CD4-positive, alpha-beta T cell treated with Interleukin-17A for 1 hour (primary cell): ENCODE results near the gene GARIN3.

ENCODE experiments used
- DNase-seq: peaks from one replicate; pipeline ENCODE4 v3.0.0-alpha.2; 2020

GARIN3 gene

DNA sequence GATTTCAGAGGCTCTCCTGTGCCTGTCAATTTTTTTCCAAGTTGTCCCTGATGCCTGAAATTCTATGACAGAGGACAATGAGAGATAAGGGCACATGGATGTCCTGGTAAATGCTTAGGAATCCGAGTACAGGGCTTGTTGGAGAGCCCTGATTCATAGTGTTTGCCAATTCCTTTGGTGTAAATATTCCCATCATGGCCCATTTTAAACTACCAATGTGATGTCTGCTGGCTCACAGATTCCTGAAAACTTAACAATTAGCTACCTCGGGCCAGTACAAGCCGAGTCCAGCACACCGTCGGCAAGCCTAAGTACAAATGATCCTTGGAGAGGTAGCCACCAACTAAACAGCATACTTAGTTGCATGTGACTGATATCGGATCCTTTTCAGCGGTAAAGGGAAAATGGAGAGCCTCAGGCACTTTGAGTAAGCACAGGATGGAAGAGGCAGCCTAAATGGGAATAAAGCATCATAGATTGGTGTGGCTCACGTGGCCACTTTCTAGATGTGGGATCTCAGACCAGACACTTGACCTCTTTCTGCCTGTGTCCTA, 18.1 kb upstream of the GARIN3 start:
- DNase-seq: no peak

DNA sequence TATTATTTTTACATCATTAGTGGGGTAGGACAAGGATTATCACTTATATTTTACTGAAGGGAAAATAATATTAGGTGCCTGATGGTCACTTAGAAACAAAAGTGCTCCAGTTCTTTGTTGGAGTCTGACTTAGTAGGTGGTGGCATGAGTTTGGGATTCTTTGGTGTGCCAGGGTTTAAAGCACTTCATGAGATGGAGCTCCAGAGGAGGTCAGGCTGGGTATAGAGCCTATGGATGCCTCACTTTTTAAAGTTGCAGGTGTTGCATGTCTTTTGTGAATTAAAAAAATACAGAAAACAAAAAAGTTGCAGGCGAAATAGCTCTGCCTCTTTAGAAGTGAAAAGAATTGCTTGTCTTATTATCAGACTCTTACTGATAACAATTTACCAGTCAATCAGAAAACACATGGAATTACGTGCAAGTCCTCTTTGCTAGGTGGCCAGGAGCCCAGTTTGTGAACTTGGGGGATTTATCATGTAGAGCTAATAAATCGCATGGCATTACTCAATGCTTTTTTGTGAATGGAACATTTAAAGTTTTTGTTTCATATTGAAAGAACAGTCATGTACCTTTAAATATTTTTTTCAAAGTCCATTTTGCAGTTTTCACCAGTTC, 16.2 kb upstream of the GARIN3 start:
- DNase-seq: peak; percentile 24

DNA sequence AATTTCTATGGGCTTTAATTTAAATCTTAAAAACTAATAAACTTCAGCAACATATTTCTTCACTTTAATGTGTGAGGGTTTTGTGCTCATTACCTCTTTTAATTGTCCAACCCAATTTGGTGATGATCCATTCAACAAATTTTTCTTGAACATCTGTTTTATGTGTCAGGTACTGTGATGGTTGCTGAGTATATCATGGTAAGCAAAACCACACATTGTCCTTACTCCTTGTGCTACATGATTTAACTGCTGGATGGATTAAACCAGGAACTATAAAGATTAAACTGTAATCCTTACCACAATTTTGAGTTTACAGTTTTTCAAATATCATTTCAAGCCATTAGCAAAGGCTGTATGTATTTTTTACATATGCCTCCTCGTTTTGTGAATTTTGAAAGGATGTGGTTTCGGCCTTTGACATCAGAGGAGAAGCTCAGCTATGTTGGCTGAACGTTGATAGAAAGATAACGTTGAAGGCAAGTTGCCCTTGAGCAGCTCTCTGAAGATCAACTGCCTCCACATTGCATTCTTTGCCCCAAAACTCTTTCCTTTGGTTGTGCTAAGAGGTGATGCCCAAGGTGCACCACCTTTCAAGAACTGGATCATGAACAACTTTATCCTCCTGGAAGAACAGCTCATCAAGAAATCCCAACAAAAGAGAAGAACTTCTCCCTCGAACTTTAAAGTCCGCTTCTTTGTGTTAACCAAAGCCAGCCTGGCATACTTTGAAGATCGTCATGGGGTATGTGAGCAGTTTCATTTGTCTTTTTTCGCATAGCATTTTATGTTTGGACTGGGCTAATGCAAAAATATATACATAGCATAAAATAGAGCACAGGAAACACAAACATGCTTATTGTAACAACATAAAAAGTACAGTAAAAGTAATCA, 14.6 kb upstream of the GARIN3 start, which contains the start of gene ITK:
TSS of gene ITK (plus strand) at position 467 of the 891 bp plus-strand sequence. CDS start at position 605, 138 bp downstream.
- DNase-seq: peak; percentile 85

DNA sequence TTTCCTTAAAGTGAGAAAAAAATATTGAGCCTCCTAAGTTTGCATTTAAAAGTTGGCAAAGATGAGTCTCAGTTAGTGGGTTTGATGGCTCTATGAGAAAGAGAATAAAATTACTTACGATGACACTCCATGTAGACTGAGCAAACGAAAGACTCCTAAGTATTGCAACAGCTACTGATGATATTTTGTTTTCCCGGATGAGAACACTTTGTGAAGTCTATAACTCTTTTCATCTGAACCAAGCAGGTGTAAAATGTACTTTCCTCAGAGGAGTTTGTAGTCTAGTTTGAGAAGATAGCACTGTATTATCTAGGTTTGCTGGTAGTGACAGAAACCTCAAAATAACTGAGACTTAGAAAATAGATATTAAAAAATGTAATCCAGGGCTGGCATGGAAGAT, 12.9 kb upstream of the GARIN3 start:
- no peak for DNase-seq

DNA sequence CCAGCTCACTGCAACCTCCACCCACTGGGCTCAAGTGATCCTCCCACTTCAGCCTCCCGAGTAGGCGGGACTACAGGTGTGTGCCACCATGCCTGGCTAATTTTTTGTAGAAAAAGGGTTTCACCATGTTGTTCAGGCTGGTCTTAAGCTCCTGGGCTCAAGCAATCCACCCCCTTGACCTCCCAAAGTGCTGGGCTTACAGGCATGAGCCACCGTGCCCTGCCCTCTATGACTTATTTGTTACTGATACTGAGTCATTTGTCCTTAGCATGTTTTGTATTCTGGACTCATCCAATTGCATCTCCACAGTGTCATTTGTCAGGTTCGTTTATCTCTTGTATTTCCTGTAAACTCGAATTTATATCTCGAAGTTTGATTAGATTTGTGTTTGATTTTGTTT, 11.9 kb upstream of the GARIN3 start:
- DNase-seq: no peak

DNA sequence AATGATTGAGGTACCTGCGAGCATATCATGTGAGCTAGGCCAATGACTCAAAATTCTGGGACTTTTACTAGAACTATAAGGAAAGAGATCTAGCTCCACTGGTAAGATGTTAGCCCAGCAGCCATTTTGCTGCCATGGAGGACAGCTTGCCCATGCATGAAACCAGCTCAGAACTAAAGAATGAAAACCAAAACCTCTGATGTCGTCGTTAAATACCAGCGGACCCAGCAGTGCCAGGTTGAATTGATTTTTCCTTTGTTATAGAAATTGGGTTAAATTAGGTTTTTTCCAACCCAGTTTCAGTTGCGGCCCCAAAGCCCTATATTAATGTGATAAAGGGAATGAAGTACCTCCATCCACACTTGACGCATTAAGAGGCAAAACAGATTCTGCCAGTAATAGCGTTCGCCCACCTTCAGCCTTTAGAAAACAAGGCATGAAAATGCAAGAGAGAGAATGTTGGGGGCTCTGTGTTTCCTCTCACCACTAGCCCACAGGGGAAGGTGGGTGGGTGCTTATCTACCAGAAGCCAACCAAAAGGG, 9.1 kb upstream of the GARIN3 start:
- no peak for DNase-seq

DNA sequence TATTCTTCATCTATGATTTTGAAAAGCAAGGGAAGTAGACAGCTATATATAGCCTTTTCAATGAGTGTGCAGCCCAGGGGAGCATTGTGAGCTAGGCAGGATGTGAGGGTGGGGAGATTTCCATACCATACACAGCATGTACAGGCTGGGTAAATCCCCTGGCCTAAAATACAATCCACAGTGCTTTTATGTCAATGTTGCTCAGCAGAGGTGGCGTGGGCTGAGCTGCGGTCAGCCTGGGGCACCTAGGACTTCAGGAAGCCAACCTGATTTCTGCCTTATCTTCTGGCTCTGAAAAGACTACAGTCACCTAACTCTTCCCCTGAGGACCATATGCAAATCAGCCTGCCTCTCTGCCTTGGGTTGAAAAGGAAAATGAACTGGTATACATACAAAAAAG, 6.3 kb upstream of the GARIN3 start:
- DNase-seq: peak; percentile 90

DNA sequence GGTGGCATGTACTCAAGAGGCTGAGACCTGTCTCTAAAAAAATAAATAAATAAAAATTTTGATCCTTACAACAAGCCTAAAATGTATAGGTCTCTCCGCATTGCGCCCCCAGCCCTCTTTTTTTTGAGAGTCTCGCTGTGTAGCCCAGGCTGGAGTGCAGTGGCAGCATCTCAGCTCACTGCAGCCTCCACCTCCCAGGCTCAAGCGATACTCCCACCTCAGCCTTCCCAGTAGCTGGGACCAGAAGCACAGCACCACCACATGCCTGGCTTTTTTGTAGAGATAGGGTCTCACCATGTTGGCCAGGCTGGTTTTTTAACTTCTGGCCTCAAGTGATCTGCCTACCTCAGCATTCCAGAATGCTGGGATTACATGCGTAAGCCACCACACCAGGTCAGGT, 2.2 kb upstream of the GARIN3 start:
- no peak for DNase-seq

DNA sequence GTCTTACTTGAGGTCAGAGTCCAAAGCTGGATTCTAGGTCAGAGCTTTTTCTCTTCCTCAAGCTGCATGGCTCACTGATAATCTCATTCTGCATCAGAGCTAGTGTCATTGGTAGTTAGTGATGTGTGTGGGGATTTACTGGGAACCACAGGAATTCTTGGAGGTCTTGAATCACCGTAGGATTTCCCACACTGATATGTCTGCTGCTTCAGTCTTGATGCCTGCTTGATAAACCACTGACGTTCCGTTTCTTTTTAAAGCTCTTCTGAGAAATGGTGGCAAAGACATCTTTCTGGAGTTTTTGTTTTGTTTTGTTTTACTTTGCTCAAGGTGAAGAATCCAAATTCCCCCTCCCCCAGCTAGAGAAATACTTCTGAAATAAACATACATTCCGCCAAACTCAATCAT, 1.2 kb upstream of the GARIN3 start:
- DNase-seq: peak; percentile 49

DNA sequence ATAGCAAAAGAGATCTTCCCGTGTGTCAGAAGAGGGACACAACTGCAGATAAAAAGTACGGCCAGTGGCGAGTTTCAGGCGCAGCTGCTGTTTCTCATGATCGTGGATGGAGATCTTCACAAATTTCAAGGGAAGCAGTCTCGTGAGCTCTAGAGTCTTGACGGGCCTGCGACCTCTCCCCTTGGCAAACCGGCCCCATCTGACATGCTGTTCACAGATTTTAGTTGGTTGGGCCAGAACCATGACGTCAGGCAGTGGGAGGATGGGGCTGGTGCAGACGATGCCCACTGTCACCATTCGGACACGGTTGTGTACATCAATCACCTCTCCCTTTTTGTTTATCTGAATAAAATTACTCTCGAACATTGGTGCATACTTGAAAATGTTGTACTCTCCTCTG, 396 bp downstream of the GARIN3 start:
- no peak for DNase-seq

DNA sequence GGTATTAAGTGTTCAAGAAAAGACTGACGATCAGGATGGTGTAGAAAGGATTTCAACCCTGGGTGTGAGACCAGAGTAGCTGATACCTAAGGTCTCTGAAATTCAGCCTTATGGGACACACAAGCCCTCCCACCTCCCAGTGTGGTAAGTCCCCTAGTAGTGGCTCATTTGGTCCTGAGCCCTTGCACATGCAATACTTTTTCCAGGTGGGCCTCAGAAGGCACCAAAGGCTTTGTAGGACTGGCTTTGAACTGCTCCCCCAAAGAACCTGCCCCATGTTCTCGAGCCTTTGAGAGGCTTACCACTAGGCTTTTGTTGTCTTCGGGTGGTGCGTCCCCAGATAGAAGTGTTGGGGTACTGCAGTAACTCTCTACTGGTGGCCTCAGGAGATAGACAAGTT, 803 bp downstream of the GARIN3 start:
- DNase-seq: no peak

DNA sequence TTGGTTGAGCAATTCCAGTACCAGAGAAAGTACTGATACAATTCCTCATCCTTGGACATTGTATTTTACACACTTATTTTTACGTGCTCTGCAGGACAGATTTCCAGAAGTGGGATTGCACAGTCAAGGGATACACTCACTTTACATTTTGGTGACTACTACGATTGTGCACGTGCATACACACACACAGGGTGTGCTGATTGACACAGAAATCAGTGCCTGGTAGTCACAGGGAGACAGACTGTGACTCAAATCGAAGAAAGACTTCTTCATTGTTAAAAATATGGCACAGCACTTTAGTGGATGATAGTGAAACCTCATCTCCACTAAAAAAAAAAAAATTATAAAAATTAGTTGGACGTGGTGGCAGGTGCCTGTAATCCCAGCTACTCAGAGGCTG, 1.5 kb downstream of the GARIN3 start:
- DNase-seq: no peak

DNA sequence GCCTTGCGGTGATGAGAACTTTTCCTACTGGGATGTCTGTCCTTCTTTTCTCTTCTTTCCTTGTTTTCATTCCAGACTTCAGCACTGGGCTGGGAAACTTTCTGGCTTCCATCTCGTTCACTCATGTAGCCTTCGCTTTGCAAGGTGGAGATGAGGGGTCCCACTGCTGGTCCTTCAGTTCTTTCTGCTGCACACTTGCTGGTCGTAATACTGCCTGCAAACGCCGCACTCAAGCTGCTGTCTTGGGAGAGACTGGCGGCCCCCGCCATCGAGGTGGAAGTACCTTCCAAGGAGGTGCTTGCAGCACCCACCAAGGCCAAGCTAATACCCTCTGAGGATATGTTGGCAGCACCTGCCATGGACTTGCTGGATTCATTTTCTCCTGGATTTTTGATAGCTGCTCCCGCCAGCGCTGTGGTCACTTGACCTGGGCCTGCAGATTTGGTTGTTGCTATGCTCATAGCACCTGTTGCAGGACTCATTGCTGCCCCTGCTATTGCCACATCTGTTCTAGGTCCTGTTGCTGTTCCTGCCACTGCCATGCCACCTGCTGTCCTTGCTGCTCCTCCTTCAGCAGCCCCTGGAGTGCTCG, 3.0 kb downstream of the GARIN3 start:
- no peak for DNase-seq

DNA sequence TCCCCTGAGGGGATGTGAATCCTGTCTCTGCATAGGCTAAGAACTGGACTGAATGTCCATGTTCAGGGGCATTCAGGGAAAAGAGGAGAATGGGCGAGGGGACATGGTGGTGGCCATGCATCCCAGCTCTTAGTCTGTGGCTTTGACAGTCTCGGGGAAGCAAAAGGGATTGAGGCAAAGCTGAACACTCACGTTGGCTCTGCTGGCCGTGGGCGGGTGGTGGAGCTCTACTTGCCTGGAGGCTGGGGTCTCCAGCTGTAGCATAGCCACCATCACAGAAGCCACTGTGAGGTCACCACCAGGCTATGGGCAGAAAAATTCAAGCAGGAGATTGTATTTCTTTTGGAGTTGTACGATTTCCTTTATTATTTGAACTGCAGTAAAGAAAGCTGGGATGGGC, 4.1 kb downstream of the GARIN3 start:
- no peak for DNase-seq

DNA sequence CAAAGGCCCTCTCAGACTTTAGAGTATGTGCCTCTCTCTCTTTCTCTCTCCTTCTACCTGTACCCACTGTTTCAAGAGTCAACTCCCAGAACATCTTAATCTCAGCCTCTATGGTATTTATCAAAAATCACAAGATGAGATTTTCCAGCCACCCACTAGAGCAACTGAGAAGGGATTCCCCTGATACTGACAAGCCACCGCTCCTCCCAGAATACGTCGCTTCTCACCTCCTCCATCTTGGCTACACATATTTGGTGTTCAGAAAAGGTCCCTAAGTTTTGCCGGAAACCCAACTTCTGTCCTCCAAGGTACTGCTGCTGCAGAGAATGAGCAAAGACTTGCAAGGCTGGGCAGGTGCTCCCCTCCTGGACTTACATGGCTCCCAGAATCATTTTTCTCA, 6.1 kb downstream of the GARIN3 start:
- peak; percentile 83 for DNase-seq

DNA sequence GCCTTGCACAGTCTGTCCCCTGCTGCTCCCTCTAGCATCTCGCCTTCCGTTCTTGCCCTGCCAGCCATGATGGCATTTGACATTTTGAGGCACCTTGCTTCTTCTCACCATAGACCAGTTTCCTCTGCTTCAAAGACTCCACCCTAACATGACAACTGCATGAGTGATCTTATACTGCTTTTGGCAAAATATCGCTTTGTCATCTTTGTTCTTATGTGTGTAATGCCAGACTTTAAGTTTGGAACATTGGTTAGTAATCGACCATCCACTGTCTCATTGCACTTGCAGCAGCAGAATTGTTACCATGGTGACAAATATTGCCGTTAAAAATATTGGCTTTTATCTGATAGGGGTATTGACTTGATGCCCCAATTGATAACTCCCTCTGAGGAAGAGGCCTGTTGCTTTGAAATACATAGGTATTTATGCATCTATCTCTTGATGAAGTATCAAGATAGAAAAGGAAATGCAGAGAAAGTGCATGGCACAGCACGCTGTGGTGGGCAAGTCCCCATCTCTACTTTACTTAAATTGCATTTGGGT, 6.8 kb downstream of the GARIN3 start:
- DNase-seq: peak; percentile 90

DNA sequence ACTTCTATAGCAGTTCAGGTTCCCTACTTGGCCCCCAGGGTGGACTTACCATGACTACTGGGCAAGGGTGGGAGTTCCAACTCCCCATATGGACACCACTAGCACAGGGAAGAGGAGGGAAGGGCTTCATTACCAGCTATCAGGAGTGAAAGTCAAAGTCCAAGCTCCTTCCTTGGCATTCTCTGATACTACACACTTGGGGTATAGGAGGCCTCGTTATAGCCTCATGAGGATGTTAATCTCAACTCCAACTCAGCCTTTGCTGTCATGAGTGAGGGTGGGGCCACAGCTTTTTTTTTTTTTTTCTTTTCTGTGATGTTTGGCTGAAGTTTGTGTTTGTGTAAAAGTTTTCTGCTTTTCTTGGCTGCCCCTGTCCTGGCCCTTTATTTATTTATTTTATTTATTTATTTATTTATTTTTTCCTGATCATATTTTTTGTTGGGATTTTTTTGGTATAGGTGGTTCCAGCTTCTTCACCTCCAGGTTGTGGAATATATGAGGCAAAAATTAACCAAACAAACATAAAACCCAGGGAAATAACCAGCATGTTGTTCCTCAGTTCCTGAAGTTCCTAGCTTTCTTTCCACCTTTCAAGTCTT, 8.7 kb downstream of the GARIN3 start:
- peak; percentile 30 for DNase-seq

DNA sequence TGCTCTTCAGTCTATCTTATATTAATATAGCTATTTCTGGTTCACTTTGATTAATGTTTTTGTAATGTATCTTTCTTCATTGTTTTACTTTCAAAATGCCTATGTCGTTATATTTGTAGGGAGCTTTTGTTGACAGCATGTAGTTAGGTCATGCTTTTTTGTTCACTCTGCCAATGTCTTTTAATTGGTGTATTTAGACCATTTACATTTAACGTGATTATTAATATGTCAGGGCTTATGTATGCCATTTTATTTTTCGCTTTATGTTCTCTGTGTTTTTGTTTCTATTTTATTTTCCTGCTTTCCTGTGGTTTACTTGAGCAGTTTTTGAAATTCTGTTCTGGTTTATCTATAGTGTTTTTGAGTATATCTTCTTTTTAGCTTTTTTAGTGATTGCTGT, 10.8 kb downstream of the GARIN3 start:
- DNase-seq: peak; percentile 28

DNA sequence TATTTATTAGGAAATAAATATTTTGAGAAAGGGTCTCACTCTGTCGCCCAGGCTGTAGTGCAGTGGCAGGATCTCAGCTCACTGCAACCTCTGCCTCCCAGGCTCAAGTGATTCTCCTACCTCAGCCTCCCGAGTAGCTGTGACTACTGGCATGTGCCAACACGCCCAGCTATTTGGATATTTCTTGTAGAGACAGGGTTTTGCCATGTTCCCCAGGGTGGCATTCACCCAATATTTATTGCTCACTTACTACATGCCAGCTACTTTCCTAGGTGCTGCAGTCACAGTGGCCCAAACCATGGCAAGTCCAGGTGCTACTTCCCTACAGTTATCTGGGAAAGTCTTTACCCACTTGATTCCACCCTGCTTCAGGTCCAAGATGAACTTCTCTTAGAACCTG, 15.1 kb downstream of the GARIN3 start:
- DNase-seq: no peak

DNA sequence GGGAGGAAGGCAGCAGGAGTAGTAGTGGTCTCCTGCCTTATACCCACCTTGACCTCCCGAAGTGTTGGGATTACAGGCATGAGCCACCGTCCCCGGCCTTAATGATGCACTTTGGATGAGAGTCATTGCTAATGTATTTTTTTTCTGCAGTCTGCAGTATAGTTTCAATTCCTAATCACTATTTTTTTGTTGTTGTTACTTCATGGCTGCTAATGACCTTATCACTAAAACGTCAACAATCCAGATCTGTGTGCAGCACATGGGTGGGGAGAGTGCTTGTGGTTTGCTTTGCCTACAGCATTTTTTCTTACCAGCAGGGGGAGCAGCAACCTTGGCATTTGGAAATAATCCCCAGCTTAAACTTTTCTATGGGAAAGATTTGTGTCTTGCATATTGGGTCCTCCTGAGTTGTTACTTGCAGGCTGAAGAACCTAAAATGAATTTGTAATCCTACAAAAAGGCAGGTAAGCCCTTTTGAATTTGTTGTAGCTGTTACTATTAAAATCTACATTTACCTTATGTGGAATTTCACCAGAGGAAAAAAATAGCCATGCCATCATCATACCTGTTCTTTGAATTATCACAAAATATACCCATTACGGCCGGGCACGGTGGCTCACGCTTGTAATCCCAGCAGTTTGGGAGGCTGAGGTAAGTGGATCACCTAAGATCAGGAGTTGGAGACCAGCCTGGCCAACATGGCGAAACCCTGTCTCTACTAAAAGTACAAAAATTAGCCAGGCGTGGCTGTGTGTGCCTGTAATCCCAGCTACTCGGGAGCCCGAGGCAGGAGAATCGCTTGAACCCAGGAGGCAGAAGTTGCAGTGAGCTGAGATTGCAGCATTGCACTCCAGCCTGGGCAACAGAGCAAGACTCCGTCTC, 17.1 kb downstream of the GARIN3 start:
- DNase-seq: peak; percentile 91

DNA sequence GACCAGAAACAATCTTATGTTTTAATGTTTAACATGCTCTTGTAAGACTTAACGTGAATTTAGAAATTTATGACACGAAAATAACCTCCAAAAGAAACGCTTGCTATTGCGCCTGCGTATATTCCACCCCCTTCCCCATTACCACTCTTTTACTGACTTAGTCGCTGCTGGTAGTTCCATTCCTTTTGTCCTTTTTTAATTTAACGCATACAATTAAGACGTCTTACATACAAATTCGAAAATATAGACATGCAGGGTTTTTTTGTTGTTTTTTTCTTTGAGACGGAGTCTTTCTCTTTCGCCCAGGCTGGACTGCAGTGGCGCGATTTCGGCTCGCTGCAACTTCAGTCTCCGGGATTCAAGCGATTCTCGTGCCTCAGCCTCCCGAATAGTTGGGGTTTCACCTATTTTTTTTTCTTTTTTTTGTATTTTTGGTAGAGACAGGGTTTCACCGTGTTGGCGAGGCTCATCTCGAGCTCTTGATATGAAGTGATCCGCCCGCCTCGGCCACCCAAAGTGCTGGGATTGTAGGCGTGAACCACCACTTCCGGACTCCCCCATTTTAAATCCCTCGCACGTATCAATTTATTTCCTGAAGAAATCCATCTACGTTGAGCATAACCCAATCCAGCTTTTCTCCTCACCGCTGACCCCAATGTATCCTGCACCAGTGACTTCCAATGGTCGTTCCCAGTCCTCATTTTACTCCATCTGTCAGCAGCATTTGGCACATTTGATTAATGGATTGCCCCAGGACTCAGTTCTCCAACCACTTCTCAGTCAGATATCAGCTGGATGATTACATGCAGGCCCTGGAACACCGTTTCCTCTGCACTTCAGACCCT, 22.7 kb downstream of the GARIN3 start:
- peak; percentile 63 for DNase-seq
